Activated CD4-positive, alpha-beta T cell treated with anti-CD3 and anti-CD28 coated beads for 36 hours (primary cell): ENCODE measurements around the gene PRKRIP1. TPM values are rescaled to one million over a fixed set of nuclear protein-coding genes. Genes with fewer than 3 reads are reported as not detected.

Source experiments
- ATAC-seq: fragments of 200-7000 bp; cut with Tn5 transposase; one replicate; pipeline ENCODE4 v1.10.0; 2021; ENCODE audit warnings: mild to moderate bottlenecking, moderate library complexity
- CTCF ChIA-PET: fragments of 350-600 bp; sonication (Branson Sonifier 250); formaldehyde crosslinking; loops from one replicate; lab custom pipeline; 2021; ENCODE audit warnings: antibody characterized with exemption; lab: Charles Lee
- POLR2A ChIA-PET: fragments of 350-600 bp; sonication (Branson Sonifier 250); formaldehyde crosslinking; loops from one replicate; lab custom pipeline; 2021; ENCODE audit warnings: antibody characterized with exemption, inconsistent platforms; lab: Charles Lee
- DNase-seq: peaks from one replicate; pipeline ENCODE4 v3.0.0-alpha.2; 2020
- H3K27ac Mint-ChIP-seq: one replicate; pipeline ENCODE4 v1.8.0; 2021; ENCODE audit warnings: mixed read lengths
- H3K27me3 Mint-ChIP-seq: one replicate; pipeline ENCODE4 v1.8.0; 2021; ENCODE audit warnings: mixed read lengths
- H3K36me3 Mint-ChIP-seq: one replicate; pipeline ENCODE4 v1.8.0; 2021; ENCODE audit warnings: low read depth, mixed read lengths
- H3K4me1 Mint-ChIP-seq: one replicate; pipeline ENCODE4 v1.8.0; 2021; ENCODE audit warnings: mixed read lengths
- H3K4me3 Mint-ChIP-seq: one replicate; pipeline ENCODE4 v1.8.0; 2021; ENCODE audit warnings: mild to moderate bottlenecking, moderate library complexity, mixed read lengths
- H3K9me3 Mint-ChIP-seq: one replicate; pipeline ENCODE4 v1.8.0; 2021; ENCODE audit warnings: low read depth, mixed read lengths
- intact Hi-C, 2 experiments: fragments of 100-400 bp; cut with DNase I in 1 of 2; cut with micrococcal nuclease in 1 of 2; formaldehyde crosslinking; loops; one replicate each; pipeline versions ENCODE4 v1.14.2 to v1.15.1; 2022 to 2024; cut with DNase I, micrococcal nuclease
- total RNA-seq, 2 experiments: library from RNA; stranded (reverse); gene quantifications; one replicate each; pipeline ENCODE4 v1.2.3, GENCODE V29; 2021

The PRKRIP1 gene
- total RNA-seq, 2 experiments from 2014 or later, result 26.2 to 31.4 TPM

DNA sequence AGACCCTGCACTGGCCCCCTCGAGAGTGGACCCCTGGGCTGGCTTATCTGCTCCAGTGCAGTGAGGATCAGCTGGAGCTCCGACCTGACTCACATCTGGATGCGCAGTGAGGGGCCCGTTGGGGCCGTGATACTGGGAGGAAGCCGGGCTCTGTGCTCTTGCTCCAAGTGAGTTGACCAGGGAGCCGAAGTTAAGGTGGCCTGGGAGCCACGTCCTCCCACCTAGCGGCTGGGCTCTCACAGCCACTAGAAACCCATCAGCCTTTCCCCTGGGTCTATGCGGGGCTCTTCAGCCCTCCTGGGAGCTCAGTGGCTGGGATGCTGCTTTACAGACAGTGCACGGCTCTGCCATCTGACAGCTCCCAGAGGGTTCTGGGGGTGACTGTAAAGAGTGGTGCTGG lies 59.4 kb downstream of the PRKRIP1 start:
- no peaks in the 10 kb centered on the region for H3K9me3 Mint-ChIP-seq
- CTCF ChIA-PET, result interaction anchor here (0.6 to 1.9 kb wide), 3 partner anchors 10 to 585 kb away, joined by 3 to 7 read pairs (median 3); no protein-coding TSS in a partner anchor
- H3K4me1 Mint-ChIP-seq, result no peaks in the 10 kb centered on the region
- POLR2A ChIA-PET, result no interaction called here
- H3K27me3 Mint-ChIP-seq, result no peaks in the 10 kb centered on the region
- intact Hi-C loops, result no loop called here
- ATAC-seq (no peak), DNase-seq (no peak)
- no peak overlapping the region for H3K4me3 Mint-ChIP-seq
- H3K27ac Mint-ChIP-seq, result no peak overlapping the region
- H3K36me3 Mint-ChIP-seq, result peaks cover 11% of the 10 kb centered on the region

DNA sequence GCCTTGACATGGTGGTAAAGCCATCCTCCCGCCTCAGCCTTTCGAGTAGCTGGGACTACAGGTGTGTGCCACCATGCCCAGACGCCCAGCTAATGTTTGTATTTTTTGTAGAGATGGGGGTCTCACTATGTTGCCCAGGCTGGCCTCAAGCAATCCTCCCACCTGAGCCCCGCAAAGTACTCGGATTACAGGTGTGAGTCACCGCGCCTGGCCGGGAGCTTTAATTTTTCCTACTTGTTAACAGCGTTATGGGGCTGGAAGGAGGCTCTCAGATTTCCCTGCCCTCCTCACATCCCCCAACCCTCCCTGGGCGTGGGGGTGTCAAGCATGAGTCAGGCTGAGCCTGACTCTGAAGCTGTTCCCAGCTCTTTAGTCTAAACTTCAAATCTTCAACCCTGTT lies 60.2 kb downstream of the PRKRIP1 start:
- H3K9me3 Mint-ChIP-seq, result no peaks in the 10 kb centered on the region
- H3K36me3 Mint-ChIP-seq, result peaks cover 11% of the 10 kb centered on the region
- H3K4me3 Mint-ChIP-seq, result no peak overlapping the region
- no peaks in the 10 kb centered on the region for H3K27me3 Mint-ChIP-seq
- H3K27ac Mint-ChIP-seq, result no peak overlapping the region
- CTCF ChIA-PET, result interaction anchor here (0.6 to 1.9 kb wide), 4 partner anchors 9 to 586 kb away, joined by 3 to 7 read pairs (median 3); no protein-coding TSS in a partner anchor
- ATAC-seq (no peak), DNase-seq (no peak)
- POLR2A ChIA-PET, result no interaction called here
- no peaks in the 10 kb centered on the region for H3K4me1 Mint-ChIP-seq
- intact Hi-C loops, result no loop called here

DNA sequence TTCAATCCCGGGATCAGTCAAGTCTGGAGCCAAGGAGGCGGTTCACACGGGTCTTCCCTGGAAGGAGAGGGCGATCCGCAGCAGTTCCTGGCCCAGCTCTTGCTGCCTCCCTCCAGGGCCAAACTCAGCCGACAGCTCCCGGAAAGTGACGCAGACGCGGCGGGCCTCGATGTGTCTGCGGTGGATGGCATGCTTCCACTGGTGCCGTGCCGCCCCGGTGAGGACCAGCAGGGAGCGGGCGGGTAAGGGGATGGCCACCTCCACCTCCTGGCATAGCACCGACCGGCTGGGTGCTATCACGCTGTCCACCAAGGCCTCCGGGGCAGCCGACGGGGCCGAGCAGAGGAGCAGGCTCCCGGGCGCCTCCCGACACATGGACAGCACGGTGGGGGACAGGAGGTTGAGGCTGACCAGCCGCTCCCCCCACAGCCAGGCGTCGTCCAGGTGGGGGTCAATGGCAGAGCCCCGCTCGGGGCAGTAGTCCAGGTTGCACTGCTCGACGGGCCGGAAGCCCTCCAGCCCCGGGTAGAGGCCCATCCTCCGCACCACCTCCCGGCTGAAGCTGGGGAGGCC lies 61.3 kb downstream of the PRKRIP1 start:
- Mint-ChIP-seq H3K27me3 (no peaks in the 10 kb centered on the region), H3K4me1 (peaks cover under 1% of the 10 kb centered on the region), H3K4me3 (no peak overlapping the region), H3K27ac (no peak overlapping the region), H3K36me3 (peaks cover 11% of the 10 kb centered on the region), H3K9me3 (no peaks in the 10 kb centered on the region)
- ChIA-PET CTCF (no interaction called here), POLR2A (no interaction called here)
- ATAC-seq (no peak), DNase-seq (no peak)
- intact Hi-C loops, result no loop called here

DNA sequence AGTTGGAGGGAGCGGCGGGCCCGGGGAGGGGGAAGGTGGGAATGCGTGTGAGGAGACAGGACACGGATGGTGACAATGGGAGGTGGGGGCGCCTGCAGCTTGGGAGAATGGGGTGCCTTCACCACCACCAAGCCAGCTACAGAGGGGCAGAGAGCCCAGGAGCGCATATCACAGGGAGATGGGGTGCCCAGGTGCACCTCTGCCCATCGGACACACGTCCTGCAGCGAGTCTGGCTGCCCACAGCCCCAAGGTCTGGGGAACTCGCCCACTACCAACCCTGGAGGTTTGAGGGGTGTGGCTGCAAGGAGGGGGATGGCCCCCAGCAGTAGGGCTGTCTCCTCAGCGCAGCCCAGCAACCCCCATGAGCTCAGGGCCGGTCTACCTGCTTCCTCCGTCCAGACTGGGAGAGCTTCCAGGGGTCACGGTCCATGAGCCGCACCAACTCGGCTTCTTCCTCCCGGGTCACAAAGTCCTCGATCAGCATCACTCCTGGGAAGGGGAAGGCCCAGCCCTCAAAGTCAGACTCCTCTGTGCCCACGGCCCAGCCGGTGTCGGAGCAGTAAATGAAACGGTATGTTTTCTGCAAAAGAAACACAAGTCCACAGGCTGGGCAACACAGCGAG lies 63.2 kb downstream of the PRKRIP1 start:
- Mint-ChIP-seq H3K27ac (no peak overlapping the region), H3K4me3 (no peak overlapping the region), H3K4me1 (peaks cover 13% of the 10 kb centered on the region), H3K9me3 (no peaks in the 10 kb centered on the region), H3K27me3 (no peaks in the 10 kb centered on the region), H3K36me3 (peaks cover 11% of the 10 kb centered on the region)
- intact Hi-C loops, result no loop called here
- ATAC-seq, result no peak
- CTCF ChIA-PET, result no interaction called here
- POLR2A ChIA-PET, result no interaction called here
- no peak for DNase-seq

DNA sequence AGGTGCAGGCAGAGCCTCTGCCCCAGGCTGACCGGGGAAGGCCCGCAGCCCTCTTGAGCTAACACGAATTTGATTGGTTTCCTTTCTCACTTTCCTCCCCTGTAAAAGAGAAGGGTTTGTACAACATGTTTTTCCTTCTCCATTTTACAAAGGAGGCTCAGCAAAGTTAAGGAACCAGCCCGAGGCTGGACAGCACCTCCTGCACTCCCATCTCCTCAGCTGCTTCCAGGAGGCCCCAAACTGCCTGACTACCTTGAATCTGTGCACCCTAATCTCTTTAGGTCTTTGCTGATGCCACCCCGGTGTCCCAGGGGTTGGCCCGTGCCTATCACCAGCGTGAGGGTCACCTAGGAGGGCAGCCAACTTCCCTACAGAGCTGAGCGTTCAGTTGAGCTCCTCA lies 64.3 kb downstream of the PRKRIP1 start:
- Mint-ChIP-seq H3K27me3 (no peaks in the 10 kb centered on the region), H3K4me3 (no peak overlapping the region), H3K9me3 (no peaks in the 10 kb centered on the region), H3K27ac (no peak overlapping the region), H3K4me1 (peaks cover 14% of the 10 kb centered on the region), H3K36me3 (peaks cover 9% of the 10 kb centered on the region)
- intact Hi-C loops, result loop anchor here (10.0 kb wide), 2 partner anchors 176 to 1136 kb away; partner anchors contain the start of genes IFT22 (in 1 of the 2) and SH2B2 (in 1 of the 2)
- ChIA-PET POLR2A (no interaction called here), CTCF (no interaction called here)
- DNase-seq (no peak), ATAC-seq (no peak)

DNA sequence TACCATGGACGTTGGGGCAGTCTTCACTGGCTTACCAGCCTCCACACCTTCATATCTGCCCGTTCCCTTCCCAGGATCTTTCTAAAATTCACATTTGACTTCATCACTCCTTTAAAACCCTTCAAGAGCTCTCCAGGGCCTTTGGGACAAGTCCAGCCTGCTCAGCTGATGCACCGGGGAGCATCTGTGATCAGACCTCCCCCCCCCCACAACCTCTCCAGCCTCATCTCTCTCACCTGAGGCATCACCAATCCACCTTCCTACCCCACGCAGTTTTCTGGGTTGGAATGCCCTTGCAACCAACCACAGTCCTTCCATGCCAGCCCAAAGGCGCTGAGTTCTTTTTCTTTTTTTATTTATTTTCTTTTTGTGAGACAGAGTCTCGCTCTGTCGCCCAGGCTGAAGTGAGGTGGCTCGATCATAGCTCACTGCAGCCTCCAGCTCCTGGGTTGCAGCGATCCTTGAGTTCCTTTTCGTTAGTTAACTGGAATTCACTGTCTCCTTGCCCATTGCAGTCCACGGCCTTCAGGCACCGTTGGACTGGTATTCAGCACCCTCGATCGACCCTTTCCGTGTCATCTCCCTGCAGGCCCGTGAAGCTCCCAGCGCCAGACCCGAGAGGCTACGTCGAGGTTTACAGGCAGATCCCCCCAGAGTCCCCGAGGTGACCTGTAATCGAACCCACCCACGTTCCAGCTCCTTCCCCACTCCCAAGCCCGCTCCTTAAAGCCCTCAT lies 67.8 kb downstream of the PRKRIP1 start:
- ChIA-PET POLR2A (no interaction called here), CTCF (interaction anchor here (0.8 to 1.8 kb wide), 3 partner anchors 38 to 52 kb away, joined by 3 to 5 read pairs (median 4); no protein-coding TSS in a partner anchor)
- no peak for ATAC-seq

DNA sequence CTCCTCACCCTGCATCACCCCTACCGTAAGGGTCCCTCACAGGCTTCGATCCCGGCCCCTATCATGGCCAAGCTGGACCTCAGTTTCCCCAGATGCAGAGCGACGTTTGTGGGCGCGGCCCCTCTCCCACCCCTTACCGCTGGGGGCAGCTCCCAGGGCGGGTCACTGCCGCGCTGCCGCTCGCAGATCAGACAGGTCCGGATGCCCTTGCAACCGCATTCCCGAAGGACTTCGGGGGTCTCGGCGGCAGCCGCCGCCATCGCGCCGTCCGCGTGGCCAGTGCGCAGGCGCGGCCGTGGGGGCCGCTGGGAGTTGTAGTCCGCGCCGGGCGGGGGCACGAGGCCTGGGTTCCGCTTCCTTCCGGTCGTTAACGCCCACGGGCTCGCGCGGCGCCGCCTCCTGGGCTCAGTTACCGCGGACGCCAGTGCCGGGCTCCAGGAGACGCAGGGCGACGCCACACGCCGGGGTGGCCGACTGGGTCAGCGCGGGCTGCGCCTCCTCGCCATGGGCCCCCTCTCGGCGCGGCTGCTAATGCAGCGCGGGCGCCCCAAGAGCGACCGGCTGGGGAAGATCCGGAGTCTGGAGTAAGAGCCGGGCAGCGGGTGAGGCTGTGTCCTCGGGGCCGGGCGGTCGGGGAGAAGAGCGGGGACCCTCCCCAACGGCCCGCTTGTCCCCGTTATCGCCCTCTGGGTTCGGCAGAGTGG lies 68.6 kb downstream of the PRKRIP1 start, which contains the start of the genes ALKBH4 and LRWD1:
Gene ALKBH4, minus strand, starts transcription at position 287 of the 704 bp plus-strand sequence. Its CDS starts 27 bp downstream, at position 260.
Gene LRWD1, plus strand, starts transcription at position 408 of the 704 bp plus-strand sequence. Its CDS starts 97 bp downstream, at position 505.
- Mint-ChIP-seq H3K27me3 (no peaks in the 10 kb centered on the region), H3K9me3 (no peaks in the 10 kb centered on the region), H3K27ac (peak within 1 kb of the TSS; percentile 73), H3K4me3 (peak within 1 kb of the TSS; percentile 95), H3K4me1 (peaks cover 30% of the 10 kb centered on the region), H3K36me3 (no peaks in the 10 kb centered on the region)
- intact Hi-C loops, result loop anchor here (1.0 to 10.0 kb wide), 8 partner anchors 31 to 1140 kb away; partner anchors contain the start of genes PRKRIP1 (in 2 of the 2), SH2B2 (in 2 of the 2), IFT22 (in 1 of the 2) and ORAI2 (in 1 of the 2)
- CTCF ChIA-PET, result interaction anchor here (0.8 to 1.8 kb wide), 4 partner anchors 9 to 52 kb away, joined by 3 to 7 read pairs (median 4); no protein-coding TSS in a partner anchor
- ATAC-seq (peak; percentile 94), DNase-seq (peak; percentile 98)
- POLR2A ChIA-PET, result no interaction called here

More for the DNA sequence above, 67.8 kb downstream of the PRKRIP1 start:
- Mint-ChIP-seq H3K36me3 (no peaks in the 10 kb centered on the region), H3K27ac (peak overlapping the region; percentile 72), H3K9me3 (no peaks in the 10 kb centered on the region), H3K27me3 (no peaks in the 10 kb centered on the region), H3K4me3 (peak overlapping the region; percentile 95), H3K4me1 (peaks cover 30% of the 10 kb centered on the region)
- intact Hi-C loops, result loop anchor here (1.0 to 10.0 kb wide), 6 partner anchors 37 to 1139 kb away; partner anchors contain the start of genes SH2B2 (in 2 of the 2), IFT22 (in 1 of the 2) and PRKRIP1 (in 1 of the 2)
- no peak for DNase-seq

DNA sequence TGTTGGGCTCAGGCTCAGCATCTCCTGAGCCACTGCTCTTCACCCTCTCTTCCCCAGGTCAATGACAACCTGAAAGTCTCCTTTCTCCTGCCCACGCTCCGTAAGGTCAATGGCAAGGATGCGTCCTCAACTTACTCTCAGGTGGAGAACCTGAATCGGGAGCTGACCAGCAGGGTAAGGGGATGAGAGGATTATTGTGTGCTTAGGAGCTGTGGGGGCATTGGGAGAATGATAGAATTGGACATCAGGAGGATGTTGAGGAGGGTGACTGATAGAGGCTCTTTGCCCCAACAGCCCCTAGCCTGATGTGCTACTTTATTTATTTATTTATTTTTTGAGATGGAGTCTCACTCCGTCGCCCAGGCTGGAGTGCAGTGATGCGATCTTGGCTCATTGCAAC lies 69.9 kb downstream of the PRKRIP1 start:
- Mint-ChIP-seq H3K4me1 (peaks cover 30% of the 10 kb centered on the region), H3K36me3 (no peaks in the 10 kb centered on the region), H3K9me3 (no peaks in the 10 kb centered on the region), H3K4me3 (peak overlapping the region; percentile 95), H3K27me3 (no peaks in the 10 kb centered on the region), H3K27ac (no peak overlapping the region)
- ChIA-PET POLR2A (interaction anchor here (0.6 kb wide), 2 partner anchors 49 to 1301 kb away, joined by 3 to 7 read pairs; partner anchors contain the start of gene VGF), CTCF (interaction anchor here (0.6 to 1.3 kb wide), 5 partner anchors 10 to 1957 kb away, joined by 3 to 7 read pairs (median 5); partner anchors contain the start of gene PRKRIP1)
- intact Hi-C loops, result loop anchor here (10.0 kb wide), 2 partner anchors 181 to 1141 kb away; partner anchors contain the start of genes IFT22 (in 1 of the 2) and SH2B2 (in 1 of the 2)
- ATAC-seq, result no peak
- no peak for DNase-seq

DNA sequence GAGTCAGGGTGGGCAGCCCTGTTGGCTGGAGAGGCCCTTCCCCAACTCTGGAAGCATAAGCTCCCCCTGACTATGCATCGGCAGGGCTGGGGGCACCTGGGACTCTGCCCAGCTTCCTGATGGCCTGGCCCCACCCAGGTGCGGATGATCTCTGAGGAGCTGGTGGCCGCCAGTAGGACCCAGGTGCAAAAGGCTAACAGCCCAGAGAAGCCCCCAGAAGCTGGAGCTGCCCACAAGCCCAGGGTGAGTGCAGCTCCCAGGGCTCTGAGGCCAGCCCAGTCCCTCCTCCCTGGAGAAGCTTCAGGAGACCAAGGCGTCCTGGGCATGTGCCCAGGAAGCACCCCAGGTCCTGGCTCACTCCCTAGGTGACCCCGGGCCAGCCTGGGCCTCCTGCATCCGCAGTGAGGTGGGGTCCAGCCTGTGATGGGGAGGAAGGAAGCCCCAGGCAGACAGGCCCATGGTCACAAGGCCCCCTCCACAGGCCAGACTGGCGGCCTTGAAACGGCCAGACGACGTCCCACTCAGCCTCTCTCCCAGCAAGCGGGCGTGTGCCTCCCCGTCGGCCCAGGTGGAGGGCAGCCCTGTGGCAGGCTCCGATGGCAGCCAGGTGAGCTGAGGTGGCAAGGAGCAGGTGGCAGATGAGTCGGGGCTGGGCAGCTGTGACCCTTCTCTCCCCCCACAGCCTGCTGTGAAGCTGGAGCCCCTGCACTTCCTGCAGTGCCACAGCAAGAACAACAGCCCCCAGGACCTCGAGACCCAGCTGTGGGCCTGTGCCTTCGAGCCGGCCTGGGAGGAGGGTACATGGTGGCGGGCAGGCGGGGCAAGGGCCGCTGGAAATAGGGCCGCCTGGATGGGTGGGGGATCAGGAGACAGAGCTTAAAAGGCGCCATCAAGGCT lies 71.7 kb downstream of the PRKRIP1 start:
- no peak for ATAC-seq
- H3K36me3 Mint-ChIP-seq, result peaks cover 4% of the 10 kb centered on the region
- no peak for DNase-seq
- H3K4me1 Mint-ChIP-seq, result peaks cover 26% of the 10 kb centered on the region
- intact Hi-C loops, result loop anchor here (10.0 kb wide), 2 partner anchors 183 to 1143 kb away; partner anchors contain the start of genes IFT22 (in 1 of the 2) and SH2B2 (in 1 of the 2)
- POLR2A ChIA-PET, result interaction anchor here (0.6 kb wide), 2 partner anchors 38 to 55 kb away, joined by 4 read pairs; no protein-coding TSS in a partner anchor
- CTCF ChIA-PET, result interaction anchor here (0.6 to 1.0 kb wide), 5 partner anchors 9 to 190 kb away, joined by 3 read pairs; partner anchors contain the start of gene ORAI2
- no peaks in the 10 kb centered on the region for H3K9me3 Mint-ChIP-seq
- no peak overlapping the region for H3K27ac Mint-ChIP-seq
- no peak overlapping the region for H3K4me3 Mint-ChIP-seq
- H3K27me3 Mint-ChIP-seq, result no peaks in the 10 kb centered on the region
